ENCODE results near the gene MFSD12.

Gene MFSD12

GRCh38 chr19:3603121-3603811 is 45.9 kb upstream of the MFSD12 start:
- H3K9ac ChIP-seq (ENCODE audit: low read length): no peak overlapping the region
- H3K79me1 ChIP-seq (replicated peaks; ENCODE audit: low read length, poor library complexity, severe bottlenecking): peaks cover 31% of the 10 kb centered on the region
- peak overlapping the region; percentile 79 for H4K8ac ChIP-seq (ENCODE audit: low read length)
- no peak overlapping the region for H2AFZ ChIP-seq (ENCODE audit: low read depth, low read length)
- H3K18ac ChIP-seq (ENCODE audit: low read depth in 1 of 2, low read length in 2 of 2): peak overlapping the region in 1 of 2 experiments; percentile 77
- peaks cover 3 to 21% of the 10 kb centered on the region in 2 experiments for H3K36me3 ChIP-seq (ENCODE audit: control insufficient read depth in 1 of 2, insufficient read depth in 2 of 2, low read depth in 1 of 2, low read length in 2 of 2)
- H4K91ac ChIP-seq (ENCODE audit: low read length): peak overlapping the region; percentile 54
- no peaks in the 10 kb centered on the region for H3K27me3 ChIP-seq (ENCODE audit: control insufficient read depth in 1 of 2, insufficient read depth in 1 of 2, low read length in 2 of 2)
- peak overlapping the region; percentile 28 to 57 for H2BK12ac ChIP-seq (ENCODE audit: low read length in 2 of 2)
- peak overlapping the region; percentile 7 for H3K4me2 ChIP-seq (ENCODE audit: low read length, poor library complexity, severe bottlenecking)
- WGBS: 45% methylated on average over 23 of the region's 23 CpGs
- peak overlapping the region in 1 of 2 experiments; percentile 35 for H3K14ac ChIP-seq (ENCODE audit: low read length in 2 of 2)
- H3K23ac ChIP-seq (ENCODE audit: low read length in 2 of 2): no peak overlapping the region
- H2BK15ac ChIP-seq (ENCODE audit: low read depth, poor library complexity, severe bottlenecking): no peak overlapping the region
- peaks cover 41% of the 10 kb centered on the region for H3K4me1 ChIP-seq (ENCODE audit: control insufficient read depth, insufficient read depth, low read depth, low read length)
- no peak overlapping the region for H2BK5ac ChIP-seq (ENCODE audit: low read depth, low read length, poor library complexity, severe bottlenecking)
- H3K27ac ChIP-seq (ENCODE audit: low read length, poor library complexity, severe bottlenecking): no peak overlapping the region
- H2AK5ac ChIP-seq (ENCODE audit: low read length, severe bottlenecking): peak overlapping the region; percentile 58
- no peaks in the 10 kb centered on the region for H3K9me3 ChIP-seq (ENCODE audit: control insufficient read depth, low read length)
- DNase-seq: peak; percentile 42
- H3K4me3 ChIP-seq (ENCODE audit: insufficient read depth in 1 of 2, low read depth in 1 of 2, low read length in 2 of 2): no peak overlapping the region
- H3K4ac ChIP-seq (ENCODE audit: low read depth in 1 of 2, low read length in 2 of 2): no peak overlapping the region
- H2BK120ac ChIP-seq (ENCODE audit: low read depth, low read length): no peak overlapping the region

DNA sequence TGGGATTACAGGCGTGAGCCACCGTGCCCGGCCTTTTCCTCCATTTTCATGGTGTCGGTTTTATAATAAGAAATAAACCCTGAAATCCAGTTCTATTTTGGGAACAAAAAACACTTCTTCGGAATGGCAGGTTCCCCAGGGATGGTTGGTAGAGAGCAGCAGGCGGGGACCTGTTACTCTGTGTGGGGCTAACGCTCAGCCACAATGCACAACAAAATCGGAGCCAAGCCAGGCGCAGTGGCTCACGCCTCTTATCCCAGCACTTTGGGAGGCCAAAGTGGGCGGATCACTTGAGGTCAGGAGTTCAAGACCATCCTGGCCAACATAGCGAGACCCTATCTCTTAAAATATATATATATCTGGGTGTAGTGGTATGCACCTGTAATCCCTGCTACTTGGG is 43.6 kb upstream of the MFSD12 start:
- no peak for DNase-seq
- Histone ChIP-seq H3K18ac (ENCODE audit: low read depth in 1 of 2, low read length in 2 of 2) (no peak overlapping the region), H3K4me2 (ENCODE audit: low read length, poor library complexity, severe bottlenecking) (no peak overlapping the region), H2BK120ac (ENCODE audit: low read depth, low read length) (no peak overlapping the region), H3K27me3 (ENCODE audit: control insufficient read depth in 1 of 2, insufficient read depth in 1 of 2, low read length in 2 of 2) (no peaks in the 10 kb centered on the region), H2BK5ac (ENCODE audit: low read depth, low read length, poor library complexity, severe bottlenecking) (no peak overlapping the region), H3K79me1 (replicated peaks; ENCODE audit: low read length, poor library complexity, severe bottlenecking) (peaks cover 31% of the 10 kb centered on the region), H4K91ac (ENCODE audit: low read length) (no peak overlapping the region), H3K4me1 (ENCODE audit: control insufficient read depth, insufficient read depth, low read depth, low read length) (peaks cover 22% of the 10 kb centered on the region), H3K4me3 (ENCODE audit: insufficient read depth in 1 of 2, low read depth in 1 of 2, low read length in 2 of 2) (no peak overlapping the region), H3K9ac (ENCODE audit: low read length) (no peak overlapping the region), H3K4ac (ENCODE audit: low read depth in 1 of 2, low read length in 2 of 2) (no peak overlapping the region), H2BK15ac (ENCODE audit: low read depth, poor library complexity, severe bottlenecking) (no peak overlapping the region), H3K27ac (ENCODE audit: low read length, poor library complexity, severe bottlenecking) (no peak overlapping the region), H4K8ac (ENCODE audit: low read length) (no peak overlapping the region), H3K36me3 (ENCODE audit: control insufficient read depth in 1 of 2, insufficient read depth in 2 of 2, low read depth in 1 of 2, low read length in 2 of 2) (peaks cover 3 to 21% of the 10 kb centered on the region in 2 experiments), H2BK12ac (ENCODE audit: low read length in 2 of 2) (no peak overlapping the region), H2AFZ (ENCODE audit: low read depth, low read length) (no peak overlapping the region), H3K14ac (ENCODE audit: low read length in 2 of 2) (no peak overlapping the region), H3K23ac (ENCODE audit: low read length in 2 of 2) (no peak overlapping the region), H3K9me3 (ENCODE audit: control insufficient read depth, low read length) (no peaks in the 10 kb centered on the region), H2AK5ac (ENCODE audit: low read length, severe bottlenecking) (no peak overlapping the region)
- 97% methylated on average over 8 of the region's 12 CpGs for WGBS

DNA sequence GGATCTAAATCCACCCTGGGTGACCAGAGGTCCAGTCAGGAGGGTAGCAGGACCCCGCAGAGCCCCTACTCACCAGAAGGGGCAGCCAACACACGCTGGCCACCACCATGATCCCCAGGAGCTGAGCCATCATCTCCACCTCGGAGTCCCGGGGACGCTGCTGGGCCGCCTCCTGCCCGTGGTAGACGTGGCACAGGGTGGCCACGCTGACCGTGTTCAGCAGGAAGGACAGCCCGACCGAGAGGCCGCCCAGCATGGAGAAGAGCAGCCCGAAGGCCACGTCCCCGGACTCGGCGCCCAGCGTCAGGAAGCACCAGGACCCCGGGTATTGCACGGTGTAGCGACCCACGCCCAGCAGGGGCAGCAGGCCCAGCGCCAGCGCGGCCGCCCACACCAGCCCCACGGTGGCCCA is 42.4 kb upstream of the MFSD12 start:
- WGBS: 93% methylated on average over 28 of the region's 28 CpGs

DNA sequence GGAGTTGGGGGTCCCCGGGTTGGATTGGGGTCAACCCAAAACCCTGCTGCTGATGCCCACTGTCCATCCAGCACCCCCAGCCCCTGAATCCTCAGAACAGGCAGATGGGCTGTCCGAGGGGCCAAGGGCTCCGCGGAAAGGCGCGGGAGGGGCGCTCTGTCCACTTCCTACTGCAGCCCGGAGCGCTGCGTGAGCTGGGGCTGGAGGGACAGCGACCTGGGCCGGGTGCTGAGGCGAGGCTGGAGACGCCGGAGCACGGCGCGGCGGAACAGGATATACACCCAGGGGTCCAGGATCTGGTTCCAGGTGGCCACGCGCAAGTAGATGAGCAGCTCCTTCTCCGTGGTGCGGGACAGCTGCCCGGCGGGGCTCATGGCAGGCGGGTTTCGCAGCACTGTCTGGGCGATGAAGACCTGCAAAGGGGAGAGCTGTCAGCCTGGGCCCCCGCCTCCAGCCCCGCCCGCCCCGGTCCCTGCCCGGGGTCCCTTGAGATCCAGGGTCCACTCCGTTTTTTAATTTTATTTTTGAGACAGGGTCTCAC is 38.2 kb upstream of the MFSD12 start:
- Histone ChIP-seq H3K18ac (ENCODE audit: low read depth in 1 of 2, low read length in 2 of 2) (no peak overlapping the region), H3K4me3 (ENCODE audit: insufficient read depth in 1 of 2, low read depth in 1 of 2, low read length in 2 of 2) (no peak overlapping the region), H3K4ac (ENCODE audit: low read depth in 1 of 2, low read length in 2 of 2) (no peak overlapping the region), H3K27ac (ENCODE audit: low read length, poor library complexity, severe bottlenecking) (no peak overlapping the region), H3K36me3 (ENCODE audit: control insufficient read depth in 1 of 2, insufficient read depth in 2 of 2, low read depth in 1 of 2, low read length in 2 of 2) (peaks cover 3 to 20% of the 10 kb centered on the region in 2 experiments), H2AFZ (ENCODE audit: low read depth, low read length) (no peak overlapping the region), H2AK5ac (ENCODE audit: low read length, severe bottlenecking) (no peak overlapping the region), H2BK15ac (ENCODE audit: low read depth, poor library complexity, severe bottlenecking) (no peak overlapping the region), H3K4me2 (ENCODE audit: low read length, poor library complexity, severe bottlenecking) (no peak overlapping the region), H3K9ac (ENCODE audit: low read length) (no peak overlapping the region), H3K23ac (ENCODE audit: low read length in 2 of 2) (no peak overlapping the region), H4K91ac (ENCODE audit: low read length) (no peak overlapping the region), H3K79me1 (replicated peaks; ENCODE audit: low read length, poor library complexity, severe bottlenecking) (peaks cover 5% of the 10 kb centered on the region), H2BK120ac (ENCODE audit: low read depth, low read length) (no peak overlapping the region), H3K27me3 (ENCODE audit: control insufficient read depth in 1 of 2, insufficient read depth in 1 of 2, low read length in 2 of 2) (peaks cover 0 to 16% of the 10 kb centered on the region in 2 experiments), H3K9me3 (ENCODE audit: control insufficient read depth, low read length) (no peaks in the 10 kb centered on the region), H2BK12ac (ENCODE audit: low read length in 2 of 2) (no peak overlapping the region), H3K4me1 (ENCODE audit: control insufficient read depth, insufficient read depth, low read depth, low read length) (no peaks in the 10 kb centered on the region), H4K8ac (ENCODE audit: low read length) (no peak overlapping the region), H3K14ac (ENCODE audit: low read length in 2 of 2) (no peak overlapping the region), H2BK5ac (ENCODE audit: low read depth, low read length, poor library complexity, severe bottlenecking) (no peak overlapping the region)
- no peak for DNase-seq
- WGBS: 85% methylated on average over 34 of the region's 34 CpGs

More for the DNA sequence above, 42.4 kb upstream of the MFSD12 start:
- H3K79me1 ChIP-seq (replicated peaks; ENCODE audit: low read length, poor library complexity, severe bottlenecking): peaks cover 22% of the 10 kb centered on the region
- H3K23ac ChIP-seq (ENCODE audit: low read length in 2 of 2): no peak overlapping the region
- H3K9ac ChIP-seq (ENCODE audit: low read length): no peak overlapping the region
- H2BK120ac ChIP-seq (ENCODE audit: low read depth, low read length): no peak overlapping the region
- no peak overlapping the region for H3K18ac ChIP-seq (ENCODE audit: low read depth in 1 of 2, low read length in 2 of 2)
- H2BK5ac ChIP-seq (ENCODE audit: low read depth, low read length, poor library complexity, severe bottlenecking): no peak overlapping the region
- no peak overlapping the region for H3K14ac ChIP-seq (ENCODE audit: low read length in 2 of 2)
- H3K4ac ChIP-seq (ENCODE audit: low read depth in 1 of 2, low read length in 2 of 2): no peak overlapping the region
- peaks cover 3 to 27% of the 10 kb centered on the region in 2 experiments for H3K36me3 ChIP-seq (ENCODE audit: control insufficient read depth in 1 of 2, insufficient read depth in 2 of 2, low read depth in 1 of 2, low read length in 2 of 2)
- DNase-seq: no peak
- no peak overlapping the region for H2AFZ ChIP-seq (ENCODE audit: low read depth, low read length)
- H4K8ac ChIP-seq (ENCODE audit: low read length): no peak overlapping the region
- H2BK15ac ChIP-seq (ENCODE audit: low read depth, poor library complexity, severe bottlenecking): no peak overlapping the region
- H3K9me3 ChIP-seq (ENCODE audit: control insufficient read depth, low read length): no peaks in the 10 kb centered on the region
- no peak overlapping the region for H2AK5ac ChIP-seq (ENCODE audit: low read length, severe bottlenecking)
- no peaks in the 10 kb centered on the region for H3K27me3 ChIP-seq (ENCODE audit: control insufficient read depth in 1 of 2, insufficient read depth in 1 of 2, low read length in 2 of 2)
- no peak overlapping the region for H4K91ac ChIP-seq (ENCODE audit: low read length)
- no peak overlapping the region for H3K4me3 ChIP-seq (ENCODE audit: insufficient read depth in 1 of 2, low read depth in 1 of 2, low read length in 2 of 2)
- no peak overlapping the region for H2BK12ac ChIP-seq (ENCODE audit: low read length in 2 of 2)
- no peak overlapping the region for H3K27ac ChIP-seq (ENCODE audit: low read length, poor library complexity, severe bottlenecking)
- H3K4me1 ChIP-seq (ENCODE audit: control insufficient read depth, insufficient read depth, low read depth, low read length): peaks cover 13% of the 10 kb centered on the region
- H3K4me2 ChIP-seq (ENCODE audit: low read length, poor library complexity, severe bottlenecking): no peak overlapping the region
